Stimulated activated naive CD8-positive, alpha-beta T cell treated with anti-CD3 and anti-CD28 coated beads, Interleukin-15, Interleukin-2, amounts not matched to agents 100 ng/mL and 50 ng/mL, for 24 hours (primary cell): Measurements from ENCODE around the gene ACAD11.
"Not testable (repeated sequence)": the region's sequence is repeated elsewhere in the genome, so short reads cannot be mapped to it uniquely, and the experiment has no call there.

Experiments used
- H3K27ac Mint-ChIP-seq: one replicate; pipeline ENCODE4 v1.8.0; 2021; ENCODE audit warnings: mild to moderate bottlenecking, mixed read lengths
- H3K27me3 Mint-ChIP-seq: one replicate; pipeline ENCODE4 v1.8.0; 2021; ENCODE audit warnings: mixed read lengths
- H3K36me3 Mint-ChIP-seq: one replicate; pipeline ENCODE4 v1.8.0; 2021; ENCODE audit warnings: low read depth, mixed read lengths
- H3K4me1 Mint-ChIP-seq: one replicate; pipeline ENCODE4 v1.8.0; 2021; ENCODE audit warnings: low read depth, mixed read lengths
- H3K4me3 Mint-ChIP-seq: one replicate; pipeline ENCODE4 v1.8.0; 2021; ENCODE audit warnings: mild to moderate bottlenecking, mixed read lengths
- H3K9me3 Mint-ChIP-seq: one replicate; pipeline ENCODE4 v1.8.0; 2021; ENCODE audit warnings: mixed read lengths

ACAD11 gene

DNA sequence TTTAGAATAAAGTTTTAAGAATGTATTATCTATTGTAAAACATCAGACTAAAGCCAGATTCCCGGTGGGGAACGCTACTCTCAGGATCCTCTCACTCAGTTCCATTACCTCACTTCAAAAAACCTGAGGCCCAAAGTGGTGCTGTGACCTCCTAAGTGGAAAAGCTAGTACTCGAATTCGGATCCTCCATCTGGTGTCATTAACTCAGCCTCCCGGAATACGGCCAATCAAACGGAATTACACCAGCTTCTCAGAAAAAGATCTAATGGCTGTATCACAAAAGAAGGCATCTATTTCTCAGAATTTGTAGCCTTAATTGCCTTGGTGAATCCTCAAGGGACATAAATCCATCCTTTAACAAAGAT is 627 bp downstream of the ACAD11 start:
- Mint-ChIP-seq H3K9me3 (no peaks in the 10 kb centered on the region), H3K4me1 (peaks cover 52% of the 10 kb centered on the region), H3K36me3 (peaks cover 16% of the 10 kb centered on the region), H3K4me3 (peak overlapping the region; percentile 98), H3K27me3 (no peaks in the 10 kb centered on the region), H3K27ac (peak overlapping the region; percentile 96)

DNA sequence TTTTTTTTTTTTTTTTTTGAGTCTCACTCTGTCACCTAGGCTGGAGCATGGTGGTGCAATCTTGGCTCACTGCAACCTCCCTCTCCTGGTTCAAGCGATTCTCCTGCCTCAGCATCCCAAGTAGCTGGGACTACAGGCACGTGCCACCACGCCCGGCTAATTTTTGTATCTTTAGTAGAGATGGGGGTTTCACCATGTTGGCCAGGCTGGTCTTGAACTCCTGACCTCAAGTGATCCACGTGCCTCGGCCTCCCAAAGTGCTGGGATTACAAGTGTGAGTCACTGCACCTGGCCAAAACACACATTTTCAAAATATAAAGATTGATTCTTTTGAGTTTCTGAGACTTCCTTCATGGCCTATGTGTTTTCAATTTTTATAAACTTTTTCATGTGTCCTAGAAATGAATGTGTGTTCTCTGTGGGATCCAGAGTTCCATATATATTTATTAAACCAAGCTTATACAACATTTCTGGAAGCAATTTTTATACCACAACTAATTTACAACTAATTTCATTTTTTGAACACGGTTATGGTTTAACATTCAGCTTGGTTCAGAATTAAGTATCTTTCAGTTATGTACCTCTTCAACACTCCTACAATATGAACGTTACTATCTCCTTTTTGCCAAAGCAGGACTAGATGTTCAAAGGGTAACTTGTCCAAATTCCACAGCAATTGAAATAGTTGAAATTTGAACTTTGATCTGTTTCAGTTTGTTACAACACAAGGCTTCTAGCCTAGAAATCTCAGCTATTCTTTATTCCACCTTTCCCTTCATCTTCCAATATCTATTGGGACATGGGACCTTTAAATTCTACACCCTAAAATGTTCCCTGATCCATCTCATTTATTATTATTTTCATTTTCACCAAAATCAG is 1.5 kb downstream of the ACAD11 start:
- peak overlapping the region; percentile 3 for H3K27ac Mint-ChIP-seq
- H3K27me3 Mint-ChIP-seq = no peaks in the 10 kb centered on the region
- no peaks in the 10 kb centered on the region for H3K9me3 Mint-ChIP-seq
- peak overlapping the region; percentile 98 for H3K4me3 Mint-ChIP-seq
- H3K4me1 Mint-ChIP-seq = peaks cover 44% of the 10 kb centered on the region
- H3K36me3 Mint-ChIP-seq = peaks cover 16% of the 10 kb centered on the region

GRCh38 chr3:132655471-132655870 is 4.1 kb downstream of the ACAD11 start:
- Mint-ChIP-seq H3K4me1 (peaks cover 21% of the 10 kb centered on the region), H3K36me3 (peaks cover under 1% of the 10 kb centered on the region), H3K4me3 (no peak overlapping the region), H3K27me3 (no peaks in the 10 kb centered on the region), H3K27ac (no peak overlapping the region), H3K9me3 (no peaks in the 10 kb centered on the region)

- no peak overlapping the region for H3K4me3 Mint-ChIP-seq
Measured at GRCh38 chr3:132654721-132655120, 4.9 kb downstream of the ACAD11 start.

GRCh38 chr3:132654190-132654589 is 5.4 kb downstream of the ACAD11 start:
- Mint-ChIP-seq H3K9me3 (no peaks in the 10 kb centered on the region), H3K4me1 (peaks cover 21% of the 10 kb centered on the region), H3K36me3 (no peaks in the 10 kb centered on the region), H3K27me3 (no peaks in the 10 kb centered on the region), H3K4me3 (no peak overlapping the region), H3K27ac (no peak overlapping the region)

More at GRCh38 chr3:132654721-132655120, 4.9 kb downstream of the ACAD11 start:
- Mint-ChIP-seq H3K9me3 (no peaks in the 10 kb centered on the region), H3K27ac (no peak overlapping the region), H3K36me3 (no peaks in the 10 kb centered on the region), H3K27me3 (no peaks in the 10 kb centered on the region), H3K4me1 (peaks cover 21% of the 10 kb centered on the region)

GRCh38 chr3:132652640-132653270 is 6.9 kb downstream of the ACAD11 start:
- H3K27ac Mint-ChIP-seq = no peak overlapping the region
- H3K27me3 Mint-ChIP-seq = no peaks in the 10 kb centered on the region
- H3K4me1 Mint-ChIP-seq = peaks cover 11% of the 10 kb centered on the region
- no peak overlapping the region for H3K4me3 Mint-ChIP-seq
- no peaks in the 10 kb centered on the region for H3K9me3 Mint-ChIP-seq
- no peaks in the 10 kb centered on the region for H3K36me3 Mint-ChIP-seq

DNA sequence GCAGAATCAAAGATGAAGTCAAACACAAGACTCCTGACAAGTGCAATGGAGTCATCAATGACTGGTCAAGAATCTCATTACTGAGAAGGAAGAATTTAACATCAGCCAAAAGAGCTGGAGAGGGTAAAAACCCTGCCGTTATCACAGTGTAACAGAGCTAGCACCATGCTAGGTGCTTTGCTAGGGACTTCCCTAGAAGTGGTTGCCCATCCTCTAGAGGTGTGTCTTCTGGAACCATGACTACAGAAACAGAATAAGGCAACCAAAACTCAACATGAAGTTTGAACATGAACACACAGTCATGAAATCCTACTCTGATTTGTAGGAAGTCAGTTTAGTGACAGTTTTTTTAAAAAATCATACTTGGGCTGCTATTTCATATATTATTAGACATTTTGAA is 9.5 kb downstream of the ACAD11 start:
- Mint-ChIP-seq H3K4me3 (no peak overlapping the region), H3K4me1 (no peaks in the 10 kb centered on the region)

GRCh38 chr3:132645058-132645457 is 14.6 kb downstream of the ACAD11 start:
- no peak overlapping the region for H3K4me3 Mint-ChIP-seq
- H3K36me3 Mint-ChIP-seq = peaks cover 9% of the 10 kb centered on the region
- no peaks in the 10 kb centered on the region for H3K27me3 Mint-ChIP-seq
- H3K27ac Mint-ChIP-seq = no peak overlapping the region
- peaks cover 4% of the 10 kb centered on the region for H3K4me1 Mint-ChIP-seq
- no peaks in the 10 kb centered on the region for H3K9me3 Mint-ChIP-seq

More for the DNA sequence above, 9.5 kb downstream of the ACAD11 start:
- H3K27ac Mint-ChIP-seq = no peak overlapping the region
- H3K9me3 Mint-ChIP-seq = no peaks in the 10 kb centered on the region
- H3K27me3 Mint-ChIP-seq = no peaks in the 10 kb centered on the region
- no peaks in the 10 kb centered on the region for H3K36me3 Mint-ChIP-seq

- no peak overlapping the region for H3K4me3 Mint-ChIP-seq
- H3K4me1 Mint-ChIP-seq = peaks cover 4% of the 10 kb centered on the region
- no peak overlapping the region for H3K27ac Mint-ChIP-seq
- no peaks in the 10 kb centered on the region for H3K27me3 Mint-ChIP-seq
- peaks cover 24% of the 10 kb centered on the region for H3K36me3 Mint-ChIP-seq
- no peaks in the 10 kb centered on the region for H3K9me3 Mint-ChIP-seq
Measured at GRCh38 chr3:132643366-132643765, 16.2 kb downstream of the ACAD11 start.

- peaks cover 32% of the 10 kb centered on the region for H3K36me3 Mint-ChIP-seq
- H3K4me1 Mint-ChIP-seq = peaks cover 4% of the 10 kb centered on the region
- no peaks in the 10 kb centered on the region for H3K27me3 Mint-ChIP-seq
- H3K9me3 Mint-ChIP-seq = no peaks in the 10 kb centered on the region
- no peak overlapping the region for H3K4me3 Mint-ChIP-seq
- no peak overlapping the region for H3K27ac Mint-ChIP-seq
Measured at GRCh38 chr3:132642539-132642847, 17.1 kb downstream of the ACAD11 start.

DNA sequence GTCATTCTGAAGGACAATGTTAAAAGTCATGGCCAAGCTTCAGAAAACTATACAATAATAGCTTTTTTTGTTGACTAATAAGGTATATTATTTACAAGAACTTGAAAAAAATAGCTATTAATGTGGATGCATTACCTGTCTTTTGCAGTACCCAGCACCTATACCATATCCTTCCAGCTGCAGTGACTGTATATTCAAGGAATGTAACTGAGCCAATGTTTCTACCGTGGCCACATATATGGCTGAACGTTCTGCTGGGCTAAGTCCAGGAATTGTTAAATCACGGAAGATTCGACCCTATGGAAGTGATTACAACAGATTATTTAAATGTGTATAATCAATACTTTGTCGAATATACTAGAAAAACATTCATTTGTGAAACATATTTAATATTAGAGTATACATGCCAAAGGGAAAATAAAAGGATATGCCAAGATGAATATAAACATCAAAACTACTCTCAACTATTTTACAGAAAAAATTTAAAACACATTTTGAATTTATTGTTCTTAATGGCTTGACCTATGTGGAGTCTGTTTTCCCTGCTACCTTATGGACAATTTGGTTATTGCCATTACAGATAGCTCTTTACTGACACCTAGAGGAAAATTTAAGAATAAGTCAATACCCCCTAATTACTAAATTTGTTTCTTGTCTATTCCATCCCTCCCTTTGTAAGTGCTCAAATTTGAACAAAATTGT is 17.6 kb downstream of the ACAD11 start:
- Mint-ChIP-seq H3K9me3 (no peaks in the 10 kb centered on the region), H3K4me1 (peaks cover 4% of the 10 kb centered on the region), H3K36me3 (peaks cover 37% of the 10 kb centered on the region), H3K27ac (no peak overlapping the region), H3K27me3 (no peaks in the 10 kb centered on the region), H3K4me3 (no peak overlapping the region)

- not testable (repeated sequence) for H3K4me3 Mint-ChIP-seq, H3K9me3 Mint-ChIP-seq, H3K27me3 Mint-ChIP-seq, H3K4me1 Mint-ChIP-seq
- peak overlapping the region; percentile 61 for H3K27ac Mint-ChIP-seq
- H3K36me3 Mint-ChIP-seq = peaks cover 42% of the 10 kb centered on the region
Measured at GRCh38 chr3:132641427-132641826, 18.2 kb downstream of the ACAD11 start.

GRCh38 chr3:132638706-132639105 is 20.9 kb downstream of the ACAD11 start:
- no peaks in the 10 kb centered on the region for H3K4me1 Mint-ChIP-seq
- no peak overlapping the region for H3K4me3 Mint-ChIP-seq
- no peak overlapping the region for H3K27ac Mint-ChIP-seq
- peaks cover 54% of the 10 kb centered on the region for H3K36me3 Mint-ChIP-seq
- no peaks in the 10 kb centered on the region for H3K9me3 Mint-ChIP-seq
- no peaks in the 10 kb centered on the region for H3K27me3 Mint-ChIP-seq

GRCh38 chr3:132637590-132637989 is 22.0 kb downstream of the ACAD11 start:
- H3K27ac Mint-ChIP-seq = no peak overlapping the region
- no peaks in the 10 kb centered on the region for H3K27me3 Mint-ChIP-seq
- no peaks in the 10 kb centered on the region for H3K9me3 Mint-ChIP-seq
- no peaks in the 10 kb centered on the region for H3K4me1 Mint-ChIP-seq
- H3K36me3 Mint-ChIP-seq = peaks cover 61% of the 10 kb centered on the region
- H3K4me3 Mint-ChIP-seq = no peak overlapping the region

GRCh38 chr3:132635052-132635451 is 24.6 kb downstream of the ACAD11 start:
- Mint-ChIP-seq H3K36me3 (peaks cover 56% of the 10 kb centered on the region), H3K4me1 (peaks cover 3% of the 10 kb centered on the region), H3K4me3 (no peak overlapping the region), H3K9me3 (no peaks in the 10 kb centered on the region), H3K27me3 (no peaks in the 10 kb centered on the region), H3K27ac (no peak overlapping the region)
